AG09319 (cell line): Measurements from ENCODE around the gene HTR4.

Source experiments
- DNase-seq: peaks from one replicate; pipeline ENCODE4 v3.0.0-alpha.2; 2010; ENCODE audit warnings: low read depth; ENCODE audit errors: extremely low read depth
- TF ChIP-seq, protein P1 (sequence below): IDR thresholded peaks from 2 replicates; pipeline ENCODE4 v1.5.1; 2011; ENCODE audit warnings: low read depth, mild to moderate bottlenecking, inconsistent platforms, low read length, moderate library complexity

The HTR4 gene

DNA sequence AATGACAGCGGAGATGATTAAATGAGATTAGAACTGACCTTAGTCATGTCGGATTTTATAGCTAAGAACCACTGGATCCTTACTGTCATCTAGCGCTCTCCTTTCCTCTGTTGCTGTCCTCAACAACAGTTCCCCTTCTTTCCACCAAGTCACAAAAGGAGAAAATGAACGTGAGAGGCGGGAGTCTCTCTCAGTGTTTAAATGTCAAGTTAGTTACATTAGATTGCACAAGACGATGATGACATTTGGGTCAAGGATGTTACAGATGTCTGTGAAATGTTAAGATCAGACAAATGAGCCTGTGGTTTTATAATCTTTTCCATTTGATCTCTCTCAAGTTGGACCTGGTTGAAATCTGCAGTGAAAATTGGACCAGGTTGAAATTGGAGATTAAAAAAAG lies 217.1 kb downstream of the HTR4 start:
- TF ChIP-seq, protein P1, sequence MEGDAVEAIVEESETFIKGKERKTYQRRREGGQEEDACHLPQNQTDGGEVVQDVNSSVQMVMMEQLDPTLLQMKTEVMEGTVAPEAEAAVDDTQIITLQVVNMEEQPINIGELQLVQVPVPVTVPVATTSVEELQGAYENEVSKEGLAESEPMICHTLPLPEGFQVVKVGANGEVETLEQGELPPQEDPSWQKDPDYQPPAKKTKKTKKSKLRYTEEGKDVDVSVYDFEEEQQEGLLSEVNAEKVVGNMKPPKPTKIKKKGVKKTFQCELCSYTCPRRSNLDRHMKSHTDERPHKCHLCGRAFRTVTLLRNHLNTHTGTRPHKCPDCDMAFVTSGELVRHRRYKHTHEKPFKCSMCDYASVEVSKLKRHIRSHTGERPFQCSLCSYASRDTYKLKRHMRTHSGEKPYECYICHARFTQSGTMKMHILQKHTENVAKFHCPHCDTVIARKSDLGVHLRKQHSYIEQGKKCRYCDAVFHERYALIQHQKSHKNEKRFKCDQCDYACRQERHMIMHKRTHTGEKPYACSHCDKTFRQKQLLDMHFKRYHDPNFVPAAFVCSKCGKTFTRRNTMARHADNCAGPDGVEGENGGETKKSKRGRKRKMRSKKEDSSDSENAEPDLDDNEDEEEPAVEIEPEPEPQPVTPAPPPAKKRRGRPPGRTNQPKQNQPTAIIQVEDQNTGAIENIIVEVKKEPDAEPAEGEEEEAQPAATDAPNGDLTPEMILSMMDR, result no peak
- no peak for DNase-seq

DNA sequence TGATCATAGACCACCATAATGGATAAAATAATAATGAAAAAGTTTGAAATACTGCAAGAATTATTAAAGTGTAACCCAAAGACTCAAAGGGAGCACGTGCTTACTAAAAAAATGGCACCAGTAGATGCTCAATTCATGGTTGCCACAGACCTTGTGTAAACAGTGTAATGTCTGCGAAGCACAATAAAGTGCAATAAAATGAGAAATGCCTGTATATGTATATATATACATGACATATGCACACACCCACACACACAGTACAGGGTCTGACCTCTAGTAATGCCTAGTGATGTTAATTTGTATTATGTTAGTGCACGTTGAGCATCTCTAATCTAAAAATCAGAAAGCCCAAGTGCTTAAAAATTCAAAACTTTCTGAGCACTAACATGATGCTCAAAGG lies 218.3 kb downstream of the HTR4 start:
- TF ChIP-seq, protein P1, result no peak
- no peak for DNase-seq

DNA sequence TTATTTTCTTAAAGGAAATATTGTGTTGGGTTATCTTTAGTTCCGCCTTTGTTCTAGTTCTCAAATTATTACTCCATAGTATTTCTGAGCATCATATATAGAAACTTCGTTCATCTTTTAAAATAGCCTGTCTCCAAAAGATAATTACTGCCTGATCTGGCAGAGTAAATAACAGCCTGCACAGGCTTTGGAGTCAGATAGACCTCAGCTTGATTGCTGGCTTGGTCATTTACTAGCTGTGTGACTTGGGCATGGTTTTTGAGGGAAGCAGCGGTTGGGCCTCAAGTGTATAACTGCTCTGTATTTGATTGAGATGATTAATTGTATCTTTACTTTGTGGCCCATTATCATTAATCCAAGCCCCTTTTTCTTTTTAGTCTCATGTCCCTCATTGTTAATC lies 220.5 kb downstream of the HTR4 start:
- no peak for DNase-seq
- TF ChIP-seq, protein P1, result no peak
